22Rv1 (cell line): ENCODE results near the gene GPC6.

Source experiments
- CTCF ChIP-seq: fragments of 450-650 bp; IDR thresholded peaks from 2 replicates; pipeline ENCODE4 v1.5.1; 2017; ENCODE audit warnings: mild to moderate bottlenecking
- ZFX ChIP-seq: fragments of 450-650 bp; IDR thresholded peaks from 2 replicates; pipeline ENCODE4 v1.6.1; 2017; ENCODE audit warnings: antibody characterized with exemption, borderline replicate concordance

DNA sequence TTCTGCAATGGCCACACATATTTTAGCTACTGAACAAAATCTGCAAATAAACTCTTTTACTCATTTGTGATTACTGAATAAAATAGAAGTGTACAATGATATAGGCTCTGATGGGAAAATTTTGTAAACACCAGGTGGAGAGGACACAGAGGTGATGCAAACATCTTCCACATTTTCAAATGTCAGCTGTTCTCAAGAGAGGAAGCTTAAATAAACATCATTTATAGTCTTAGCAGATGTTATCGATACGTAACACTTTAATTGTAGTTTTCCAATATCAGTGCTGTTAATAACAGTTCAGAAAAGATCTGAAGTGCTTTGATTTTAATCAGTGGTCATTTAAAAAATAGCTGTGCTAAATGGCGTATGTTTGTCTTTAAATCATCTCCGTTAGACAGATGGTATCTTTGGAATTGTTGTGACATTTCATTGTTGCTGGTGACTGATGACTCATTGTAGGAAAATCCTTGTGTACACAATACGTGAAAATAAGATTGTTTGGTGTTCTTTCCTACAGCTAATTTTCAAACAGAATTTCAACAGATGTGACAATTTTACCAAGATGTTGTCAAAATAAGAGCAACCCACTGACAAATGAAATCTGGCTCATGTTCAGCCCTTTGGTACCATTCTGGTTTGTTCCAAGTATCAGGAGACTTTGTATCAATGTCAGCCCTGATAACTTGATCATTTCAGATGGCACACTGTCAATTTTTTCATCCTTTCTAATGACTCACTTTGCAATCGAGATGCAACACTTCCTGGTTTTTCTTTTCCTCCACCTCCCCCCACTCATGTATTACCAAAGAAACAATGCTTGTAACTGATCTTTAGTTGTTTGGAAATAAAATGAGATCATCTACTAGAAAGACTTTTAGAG, 736.9 kb downstream of the GPC6 start:
- no peak for TF ChIP-seq CTCF
- no peak for TF ChIP-seq ZFX
